Trophoblast cell (in vitro differentiated cells and primary cell): ENCODE results near the gene KCNMB1. TPM values are rescaled to one million over a fixed set of nuclear protein-coding genes. Genes with fewer than 3 reads are reported as not detected.

Experiments
- DNase-seq, 2 donors: peaks; one replicate each; pipeline ENCODE4 v3.0.0-alpha.2; 2016
- H2AFZ ChIP-seq: 2 replicates; pipeline ENCODE4 v1.6.1; 2013; ENCODE audit warnings: low read length, moderate library complexity, mild to moderate bottlenecking; ENCODE audit not compliant: insufficient read depth, poor library complexity
- H2AK5ac ChIP-seq: 2 replicates; pipeline ENCODE4 v1.6.1; 2013; ENCODE audit warnings: mild to moderate bottlenecking, low read length
- H2BK120ac ChIP-seq: 2 replicates; pipeline ENCODE4 v1.6.1; 2013; ENCODE audit warnings: low read length, mild to moderate bottlenecking, moderate library complexity; ENCODE audit not compliant: insufficient read depth, poor library complexity
- H2BK12ac ChIP-seq: 2 replicates; pipeline ENCODE4 v1.6.1; 2013; ENCODE audit warnings: mild to moderate bottlenecking, low read length, moderate library complexity
- H2BK5ac ChIP-seq: 2 replicates; pipeline ENCODE4 v1.6.1; 2013; ENCODE audit warnings: low read length, low read depth, moderate library complexity, mild to moderate bottlenecking; ENCODE audit not compliant: poor library complexity
- H3K14ac ChIP-seq: 2 replicates; pipeline ENCODE4 v1.6.1; 2013; ENCODE audit warnings: mild to moderate bottlenecking, low read length
- H3K18ac ChIP-seq: 2 replicates; pipeline ENCODE4 v1.6.1; 2013; ENCODE audit warnings: mild to moderate bottlenecking, low read length
- H3K23ac ChIP-seq: 2 replicates; pipeline ENCODE4 v1.6.1; 2013; ENCODE audit warnings: low read length
- H3K27ac ChIP-seq: 2 replicates; pipeline ENCODE4 v1.5.1; 2013; ENCODE audit warnings: low read depth, mild to moderate bottlenecking, inconsistent platforms, low read length, moderate library complexity
- H3K27me3 ChIP-seq: 2 replicates; pipeline ENCODE4 v1.6.1; 2013; ENCODE audit warnings: inconsistent platforms, mild to moderate bottlenecking, low read length, moderate library complexity; ENCODE audit not compliant: insufficient read depth
- H3K36me3 ChIP-seq, 2 experiments: 1 replicate in 1 of 2; 2 replicates in 1 of 2; pipeline ENCODE4 v1.6.1; 2013; ENCODE audit warnings: low read length in 2 of 2, mild to moderate bottlenecking in 2 of 2, moderate library complexity in 1 of 2; ENCODE audit not compliant: insufficient read depth in 2 of 2, control insufficient read depth in 1 of 2
- H3K4ac ChIP-seq: 2 replicates; pipeline ENCODE4 v1.6.1; 2013; ENCODE audit warnings: low read depth, mild to moderate bottlenecking, low read length, moderate library complexity
- H3K4me1 ChIP-seq, 2 experiments: 1 replicate in 1 of 2; 2 replicates in 1 of 2; pipeline ENCODE4 v1.6.1; 2013; ENCODE audit warnings: low read length in 2 of 2, mild to moderate bottlenecking in 2 of 2, moderate library complexity in 1 of 2; ENCODE audit not compliant: insufficient read depth in 2 of 2, control insufficient read depth in 1 of 2
- H3K4me2 ChIP-seq: 2 replicates; pipeline ENCODE4 v1.6.1; 2013; ENCODE audit warnings: inconsistent platforms, mild to moderate bottlenecking, low read length, moderate library complexity
- H3K4me3 ChIP-seq: 2 replicates; pipeline ENCODE4 v1.5.1; 2013; ENCODE audit warnings: mild to moderate bottlenecking, low read depth, low read length, inconsistent platforms
- H3K79me1 ChIP-seq: one replicate; pipeline ENCODE4 v1.6.1; 2013; ENCODE audit warnings: low read length
- H3K79me2 ChIP-seq: 2 replicates; pipeline ENCODE4 v1.6.1; 2013; ENCODE audit warnings: low read length, mild to moderate bottlenecking; ENCODE audit not compliant: control insufficient read depth, insufficient read depth, poor library complexity
- H3K9ac ChIP-seq: 2 replicates; pipeline ENCODE4 v1.6.1; 2013; ENCODE audit warnings: mild to moderate bottlenecking, low read length
- H3K9me3 ChIP-seq: 2 replicates; pipeline ENCODE4 v1.6.1; 2013; ENCODE audit warnings: low read depth, mild to moderate bottlenecking, control low read depth, inconsistent platforms, low read length; ENCODE audit not compliant: insufficient read depth
- H4K12ac ChIP-seq: 2 replicates; pipeline ENCODE4 v1.6.1; 2013; ENCODE audit warnings: low read depth, mild to moderate bottlenecking, low read length, moderate library complexity
- H4K8ac ChIP-seq: 2 replicates; pipeline ENCODE4 v1.6.1; 2013; ENCODE audit warnings: low read depth, mild to moderate bottlenecking, low read length, moderate library complexity
- H4K91ac ChIP-seq: one replicate; pipeline ENCODE4 v1.6.1; 2013; ENCODE audit warnings: low read depth, mild to moderate bottlenecking, low read length, moderate library complexity
- WGBS: extraction: QIAGEN DNeasy Blood & Tissue Kit; methylation state at CpG from one replicate; pipeline ENCODE4 v1.1.7; 2013; ENCODE audit warnings: missing lambda C conversion rate; ENCODE audit not compliant: insufficient read length, insufficient coverage; ENCODE audit errors: extremely low coverage; 5-methylcytosine and 5-hydroxymethylcytosine counted together
- polyA plus RNA-seq: library from polyadenylated mRNA; stranded (reverse); fragments of 200-250 nt; gene quantifications from 2 replicates; pipeline ENCODE4 v1.2.3, GENCODE V29; 2013

Gene KCNMB1, protein sequence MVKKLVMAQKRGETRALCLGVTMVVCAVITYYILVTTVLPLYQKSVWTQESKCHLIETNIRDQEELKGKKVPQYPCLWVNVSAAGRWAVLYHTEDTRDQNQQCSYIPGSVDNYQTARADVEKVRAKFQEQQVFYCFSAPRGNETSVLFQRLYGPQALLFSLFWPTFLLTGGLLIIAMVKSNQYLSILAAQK
- polyA plus RNA-seq, result 0.15 and 0.16 TPM in 2 replicates

DNA sequence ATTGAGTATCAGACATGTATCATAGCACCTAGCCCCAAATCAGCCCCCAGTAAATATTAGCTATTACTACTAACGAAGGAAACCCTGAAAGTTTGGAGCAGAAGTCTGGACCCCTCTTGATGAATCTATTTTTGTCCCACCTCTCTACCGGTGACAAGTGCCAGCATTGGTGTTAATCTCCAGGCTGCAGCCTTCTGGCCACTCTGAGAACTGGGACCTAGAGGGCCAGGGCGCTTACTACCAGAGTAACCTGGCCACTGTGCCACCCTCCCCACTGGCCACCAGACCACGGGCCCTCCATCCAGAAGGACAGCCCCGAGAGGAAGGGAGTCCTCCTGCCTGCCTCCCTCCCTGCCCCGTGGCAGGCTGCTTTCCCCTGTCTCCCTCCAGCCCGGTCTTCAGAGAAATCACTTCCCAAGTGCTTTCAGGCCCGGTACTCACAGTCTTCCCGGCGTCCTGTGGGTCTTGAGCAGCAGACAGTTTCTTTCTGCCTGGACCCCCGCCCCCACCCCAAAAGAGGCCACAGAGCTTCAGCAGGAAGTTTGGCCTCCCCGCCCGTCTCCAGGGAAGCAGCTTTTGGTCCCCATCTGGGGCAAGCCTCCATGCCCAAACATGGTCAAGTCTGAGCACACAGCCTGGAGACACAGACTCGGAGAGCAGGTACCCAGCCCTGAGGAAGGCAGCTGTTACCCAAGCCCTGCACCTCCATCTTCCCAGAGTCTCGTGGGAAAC lies at the start of gene KCNMB1:
Gene KCNMB1, minus strand, starts transcription at position 550 of the 732 bp plus-strand sequence. CDS start 3,920 bp downstream, outside the sequence.
- Histone ChIP-seq H3K27me3 (no peaks in the 10 kb centered on the region), H3K23ac (no peak within 1 kb of the TSS), H3K4me3 (no peak within 1 kb of the TSS), H3K27ac (no peak within 1 kb of the TSS), H3K79me2 (no peaks in the 10 kb centered on the region), H2AFZ (no peak within 1 kb of the TSS), H3K4me2 (no peak within 1 kb of the TSS), H4K91ac (no peak within 1 kb of the TSS), H3K79me1 (no peaks in the 10 kb centered on the region), H3K4me1 (peaks cover 2 to 5% of the 10 kb centered on the region in 2 experiments), H3K9me3 (peaks cover 2% of the 10 kb centered on the region), H2BK12ac (no peak within 1 kb of the TSS), H3K4ac (no peak within 1 kb of the TSS), H3K36me3 (no peaks in the 10 kb centered on the region), H2BK5ac (no peak within 1 kb of the TSS), H3K9ac (no peak within 1 kb of the TSS), H4K8ac (no peak within 1 kb of the TSS), H4K12ac (peak within 1 kb of the TSS; percentile 55), H3K18ac (no peak within 1 kb of the TSS), H2BK120ac (no peak within 1 kb of the TSS), H3K14ac (no peak within 1 kb of the TSS), H2AK5ac (no peak within 1 kb of the TSS)
- no peak for DNase-seq
- WGBS, result no CpG with 5 or more reads among the region's 15 CpGs

DNA sequence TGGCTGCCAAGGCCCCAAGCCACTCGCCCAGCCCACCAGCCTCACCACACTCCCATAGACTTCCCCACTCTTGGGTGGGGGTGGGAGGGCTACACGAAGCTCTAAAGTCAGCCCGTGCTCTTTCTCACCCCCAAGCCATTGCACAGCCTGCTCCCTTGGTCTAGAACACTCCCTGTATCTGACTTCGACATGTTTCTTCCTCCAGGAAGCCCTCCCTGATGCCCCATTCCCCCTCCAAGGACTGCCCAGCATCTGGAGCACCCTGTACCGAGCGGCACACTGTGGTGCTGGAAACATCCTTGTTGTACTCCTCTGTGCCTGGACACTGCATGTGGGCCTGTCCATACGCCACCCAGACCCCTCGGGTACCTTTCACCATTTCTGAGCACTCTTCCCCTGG lies 49.4 kb upstream of the KCNMB1 start:
- Histone ChIP-seq H3K36me3 (no peaks in the 10 kb centered on the region), H2BK5ac (no peak overlapping the region), H4K91ac (no peak overlapping the region), H3K4me3 (no peak overlapping the region), H3K27me3 (no peaks in the 10 kb centered on the region), H3K9ac (no peak overlapping the region), H2AFZ (no peak overlapping the region), H4K12ac (no peak overlapping the region), H2AK5ac (no peak overlapping the region), H3K9me3 (peaks cover 3% of the 10 kb centered on the region), H3K79me1 (no peaks in the 10 kb centered on the region), H3K14ac (no peak overlapping the region), H3K4me1 (no peaks in the 10 kb centered on the region), H3K4ac (no peak overlapping the region), H3K23ac (no peak overlapping the region), H3K4me2 (no peak overlapping the region), H3K27ac (no peak overlapping the region), H2BK12ac (no peak overlapping the region), H2BK120ac (no peak overlapping the region), H4K8ac (no peak overlapping the region), H3K79me2 (no peaks in the 10 kb centered on the region), H3K18ac (no peak overlapping the region)
- no peak for DNase-seq
- no CpG with 5 or more reads among the region's 8 CpGs for WGBS

DNA sequence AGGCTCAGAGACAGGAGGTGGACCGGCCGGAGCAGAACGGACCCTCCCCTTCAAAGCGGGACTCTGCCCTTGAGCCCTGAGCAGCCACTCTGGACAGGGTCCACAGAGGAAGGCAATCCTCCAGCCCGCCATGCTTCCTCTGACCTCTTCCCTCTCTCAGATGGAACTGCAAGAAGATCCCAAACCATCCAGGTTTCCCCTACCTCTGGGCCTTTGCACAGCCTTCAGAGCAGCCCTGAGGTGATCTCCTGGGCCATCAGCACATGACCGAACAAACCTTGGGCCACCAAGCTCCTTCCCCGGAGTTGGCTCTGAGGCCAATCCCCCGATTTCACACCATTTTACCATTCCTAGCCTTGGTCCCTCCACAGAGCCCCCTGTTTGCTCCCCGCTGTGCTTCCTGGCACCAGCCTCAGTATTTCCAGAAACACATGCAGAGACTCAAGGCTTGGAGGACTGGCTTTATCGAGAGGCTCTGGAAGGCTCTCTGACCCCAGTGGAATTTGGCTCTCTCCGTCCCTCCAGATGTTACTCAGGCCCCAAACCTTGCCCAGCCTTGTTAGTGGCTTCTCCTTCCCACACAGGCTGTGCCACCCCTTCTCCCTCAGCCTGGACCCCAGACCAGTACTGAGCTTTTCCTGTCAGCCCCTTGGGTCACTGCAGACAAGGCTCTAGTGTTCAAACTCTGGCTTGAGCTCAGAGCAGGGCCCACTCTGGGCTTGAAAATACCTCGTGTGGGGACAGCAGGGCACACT lies 48.6 kb upstream of the KCNMB1 start:
- Histone ChIP-seq H3K9ac (no peak overlapping the region), H4K8ac (no peak overlapping the region), H3K27me3 (no peaks in the 10 kb centered on the region), H3K36me3 (no peaks in the 10 kb centered on the region), H3K4ac (no peak overlapping the region), H3K79me1 (no peaks in the 10 kb centered on the region), H4K91ac (no peak overlapping the region), H2BK12ac (no peak overlapping the region), H3K79me2 (no peaks in the 10 kb centered on the region), H3K4me1 (no peaks in the 10 kb centered on the region), H4K12ac (no peak overlapping the region), H2BK5ac (no peak overlapping the region), H3K27ac (no peak overlapping the region), H2BK120ac (no peak overlapping the region), H3K4me3 (no peak overlapping the region), H3K14ac (no peak overlapping the region), H3K4me2 (no peak overlapping the region), H2AFZ (no peak overlapping the region), H3K18ac (no peak overlapping the region), H2AK5ac (no peak overlapping the region), H3K9me3 (peaks cover 3% of the 10 kb centered on the region), H3K23ac (no peak overlapping the region)
- DNase-seq, result no peak
- WGBS, result no CpG with 5 or more reads among the region's 12 CpGs

DNA sequence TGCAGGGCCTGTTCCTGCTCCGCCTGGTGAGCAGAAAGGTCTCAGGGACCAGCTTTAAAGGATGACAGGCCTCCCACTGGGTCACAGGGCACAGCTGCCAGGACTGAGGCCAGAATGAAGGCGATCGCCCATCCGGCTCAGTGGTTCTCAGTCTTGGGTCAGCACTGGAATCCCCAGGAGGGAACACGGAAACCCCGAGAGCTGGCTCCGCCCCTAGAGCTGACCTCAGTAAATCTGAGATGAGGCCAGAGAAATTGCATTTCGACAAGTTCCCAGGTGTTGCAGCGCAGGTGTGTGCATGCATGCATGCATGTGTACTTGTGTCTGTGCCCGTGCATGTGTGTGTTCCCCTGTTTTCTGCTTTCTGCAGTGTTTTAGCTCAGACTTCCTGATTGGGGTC lies 47.2 kb upstream of the KCNMB1 start:
- no peak overlapping the region for H2BK120ac ChIP-seq
- no CpG with 5 or more reads among the region's 10 CpGs for WGBS
- H4K91ac ChIP-seq, result no peak overlapping the region
- no peaks in the 10 kb centered on the region for H3K79me2 ChIP-seq
- no peak overlapping the region for H4K8ac ChIP-seq
- no peak overlapping the region for H3K9ac ChIP-seq
- H3K27me3 ChIP-seq, result no peaks in the 10 kb centered on the region
- no peak overlapping the region for H3K4me2 ChIP-seq
- H3K4me1 ChIP-seq, result no peaks in the 10 kb centered on the region
- H3K79me1 ChIP-seq, result no peaks in the 10 kb centered on the region
- no peak overlapping the region for H3K18ac ChIP-seq
- no peak overlapping the region for H4K12ac ChIP-seq
- no peak overlapping the region for H2BK5ac ChIP-seq
- no peak overlapping the region for H3K23ac ChIP-seq
- peaks cover 3% of the 10 kb centered on the region for H3K9me3 ChIP-seq
- H3K36me3 ChIP-seq, result no peaks in the 10 kb centered on the region
- H3K27ac ChIP-seq, result no peak overlapping the region
- H2AK5ac ChIP-seq, result no peak overlapping the region
- no peak overlapping the region for H3K4ac ChIP-seq
- no peak overlapping the region for H2BK12ac ChIP-seq
- H2AFZ ChIP-seq, result no peak overlapping the region
- H3K4me3 ChIP-seq, result no peak overlapping the region
- no peak for DNase-seq
- no peak overlapping the region for H3K14ac ChIP-seq
